ENCODE measurements around the gene NRXN3. TPM values are rescaled to one million over a fixed set of nuclear protein-coding genes. Genes with fewer than 3 reads are reported as not detected.

The NRXN3 gene
- total RNA-seq, 1 experiment from 2014 or later: 0.23 TPM

- DNase-seq (ENCODE audit: low read depth): no peak
Observed at GRCh38 chr14:79451601-79452000, 1281.4 kb downstream of the NRXN3 start.

DNA sequence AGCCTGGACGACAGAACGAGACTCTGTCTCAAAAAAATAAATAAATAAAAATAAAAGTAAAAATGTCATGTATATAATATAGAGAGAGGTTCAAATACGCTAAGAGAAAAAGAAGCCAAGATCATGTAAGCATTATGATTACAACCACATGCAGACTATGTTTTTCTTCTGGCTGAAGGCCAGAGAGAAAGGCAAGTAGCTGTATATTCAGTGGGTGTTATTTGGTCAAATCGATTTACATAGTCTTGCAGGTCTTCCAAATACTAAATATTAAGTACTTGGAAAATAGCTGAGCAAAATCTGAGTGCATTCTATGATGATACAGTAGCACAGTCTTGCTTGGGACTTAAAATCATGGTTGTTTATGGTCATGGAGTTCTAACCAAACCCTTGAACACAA lies 1283.1 kb downstream of the NRXN3 start:
- DNase-seq (ENCODE audit: low read depth): no peak

- no peak for DNase-seq (ENCODE audit: low read depth)
Observed at GRCh38 chr14:79464468-79464867, 1294.3 kb downstream of the NRXN3 start.

DNA sequence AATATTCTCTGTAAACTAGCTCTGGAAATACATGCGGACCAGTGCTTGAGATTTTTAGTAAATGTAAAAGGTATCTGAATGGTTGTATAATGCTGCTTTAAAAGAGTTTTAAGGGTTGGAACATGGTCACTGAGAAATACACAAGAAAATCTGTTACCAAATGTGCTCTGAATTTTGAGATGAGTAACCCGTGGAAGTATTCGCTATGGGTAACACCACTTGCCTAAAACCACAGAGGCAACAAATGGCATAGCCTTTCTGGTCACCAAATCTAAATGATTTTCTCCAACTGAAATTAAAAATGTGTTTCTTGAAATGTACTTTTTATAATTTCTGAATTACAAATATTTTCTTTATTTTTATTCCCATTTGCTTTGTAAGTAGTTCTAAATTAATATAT lies 1295.5 kb downstream of the NRXN3 start:
- peak; percentile 68 for DNase-seq (ENCODE audit: low read depth)

DNA sequence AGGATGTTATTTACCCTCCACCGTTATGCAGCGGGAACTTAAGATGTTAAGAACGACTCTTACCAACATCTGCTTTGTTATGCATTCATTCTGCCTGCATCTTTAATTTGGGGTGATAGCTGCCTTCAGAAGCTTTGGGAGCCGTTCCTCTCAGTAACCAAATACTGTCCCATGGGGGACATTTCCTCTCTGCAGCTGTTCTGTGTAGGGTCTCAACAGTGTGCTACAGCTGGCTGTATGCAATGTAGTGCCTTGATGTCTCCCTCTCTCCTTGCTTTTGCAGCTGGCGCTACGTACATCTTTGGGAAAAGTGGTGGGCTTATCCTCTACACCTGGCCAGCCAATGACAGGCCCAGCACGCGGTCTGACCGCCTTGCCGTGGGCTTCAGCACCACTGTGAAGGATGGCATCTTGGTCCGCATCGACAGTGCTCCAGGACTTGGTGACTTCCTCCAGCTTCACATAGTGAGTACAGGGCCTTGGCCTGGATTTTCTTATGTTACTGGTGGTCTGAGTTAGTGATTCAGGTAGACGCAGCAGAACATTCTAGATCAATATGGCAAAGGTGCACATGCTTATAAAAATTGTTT lies 1296.9 kb downstream of the NRXN3 start:
- DNase-seq (ENCODE audit: low read depth): peak; percentile 6

- DNase-seq (ENCODE audit: low read depth): no peak
Observed at GRCh38 chr14:79467835-79468234, 1297.7 kb downstream of the NRXN3 start.

DNA sequence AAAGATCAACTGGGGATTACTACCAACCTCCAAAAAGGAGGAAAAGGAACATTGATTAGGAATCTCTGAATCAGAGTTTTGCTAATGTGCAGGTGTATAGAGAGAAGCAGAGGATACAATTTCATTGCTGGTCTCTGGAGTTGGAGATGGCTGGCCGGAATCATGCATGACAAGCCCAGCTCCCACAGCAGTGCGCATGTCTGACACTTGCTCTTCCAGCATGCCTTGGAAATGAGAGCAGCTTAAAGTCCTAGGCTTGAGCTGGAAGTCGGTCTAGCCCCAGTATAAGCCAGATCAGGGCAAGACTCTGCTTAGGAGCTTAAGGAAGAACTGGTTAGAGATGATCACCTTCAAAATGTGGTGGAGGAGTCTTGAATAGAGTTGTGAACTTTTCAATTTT lies 1298.3 kb downstream of the NRXN3 start:
- no peak for DNase-seq (ENCODE audit: low read depth)

DNA sequence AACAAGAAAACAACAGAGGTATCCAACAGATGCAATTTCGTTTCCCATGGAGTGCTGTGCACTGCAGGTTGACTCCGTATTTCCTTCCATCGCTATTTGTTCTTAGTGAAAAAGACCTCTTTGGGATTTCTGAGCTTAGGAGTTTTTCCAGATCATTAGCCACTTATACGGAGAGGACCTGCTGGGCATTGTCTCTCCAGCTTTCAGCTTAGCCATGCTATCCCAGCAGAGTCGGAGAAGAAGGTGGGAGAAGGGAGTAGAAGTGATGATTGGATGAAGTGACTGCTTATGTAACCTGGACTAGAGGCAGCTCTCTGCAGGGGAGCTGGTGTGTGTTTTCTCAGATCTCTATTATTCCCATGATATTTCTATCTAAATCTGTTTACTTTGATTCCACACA lies 1303.5 kb downstream of the NRXN3 start:
- DNase-seq (ENCODE audit: low read depth): no peak

GRCh38 chr14:79475887-79476532 lies 1305.8 kb downstream of the NRXN3 start:
- DNase-seq (ENCODE audit: low read depth): no peak

- no peak for DNase-seq (ENCODE audit: low read depth)
Observed at GRCh38 chr14:79476552-79476951, 1306.4 kb downstream of the NRXN3 start.

GRCh38 chr14:79480212-79480611 lies 1310.0 kb downstream of the NRXN3 start:
- no peak for DNase-seq (ENCODE audit: low read depth)

DNA sequence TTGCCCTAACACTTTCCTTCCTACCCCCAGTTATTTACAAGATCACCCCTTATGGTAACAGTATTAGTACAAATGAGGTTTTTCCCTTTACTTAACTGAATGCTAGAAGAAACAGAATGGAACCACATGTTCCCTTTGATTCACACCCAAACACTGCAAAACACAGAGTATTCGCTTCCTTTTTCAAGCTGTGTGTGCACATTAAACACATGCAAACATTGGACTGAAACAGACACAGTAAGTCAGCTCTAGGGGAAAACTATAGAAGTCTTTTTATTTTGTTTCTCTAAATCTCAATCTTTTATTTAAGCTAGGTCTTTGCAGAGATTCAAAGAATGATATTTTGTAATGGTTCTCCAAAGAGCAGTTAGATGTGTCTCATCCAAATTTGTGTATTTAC lies 1312.7 kb downstream of the NRXN3 start:
- no peak for DNase-seq (ENCODE audit: low read depth)

DNA sequence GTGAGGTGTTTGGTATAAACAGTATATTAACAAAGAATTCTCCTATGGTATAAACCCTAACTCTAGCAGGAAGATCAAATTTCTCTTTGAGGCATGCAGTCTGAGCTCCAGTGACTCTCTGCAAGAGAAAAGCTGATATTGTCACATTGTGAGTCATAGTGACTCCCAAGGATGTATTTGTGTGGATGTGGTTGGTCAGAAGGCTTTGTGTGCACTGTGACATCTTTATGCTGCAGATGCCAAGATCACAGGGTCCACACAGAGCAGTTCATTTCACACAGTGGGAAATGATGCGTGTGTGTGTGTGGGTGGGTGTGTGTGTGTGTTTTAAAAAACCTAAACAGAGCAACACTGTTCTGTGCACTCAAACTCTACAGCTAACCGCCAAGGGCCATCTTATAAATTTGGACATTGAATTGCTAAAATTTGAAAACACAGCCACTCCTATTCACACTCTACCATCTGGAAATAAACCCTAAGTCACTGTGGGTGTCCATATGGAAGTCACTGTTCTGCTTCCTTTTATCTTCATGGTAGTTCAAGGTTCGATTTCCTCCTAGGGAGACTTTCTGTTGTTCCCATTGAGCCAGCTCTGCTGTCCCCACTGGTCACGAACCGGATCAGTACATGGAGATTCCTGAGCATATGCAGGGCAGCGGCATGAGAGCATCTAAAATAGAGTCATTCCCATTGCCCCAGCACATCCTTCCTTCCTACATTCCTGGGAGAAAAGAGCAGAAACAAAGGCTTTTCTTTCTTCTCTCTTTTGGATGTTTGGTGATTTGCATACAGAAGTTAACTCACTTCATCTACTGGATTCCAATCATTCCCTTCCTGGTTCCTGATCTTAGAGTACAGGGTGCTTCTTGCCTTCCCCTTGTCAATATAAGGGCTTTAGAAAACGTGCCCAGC lies 1313.6 kb downstream of the NRXN3 start:
- DNase-seq (ENCODE audit: low read depth): peak; percentile 69

DNA sequence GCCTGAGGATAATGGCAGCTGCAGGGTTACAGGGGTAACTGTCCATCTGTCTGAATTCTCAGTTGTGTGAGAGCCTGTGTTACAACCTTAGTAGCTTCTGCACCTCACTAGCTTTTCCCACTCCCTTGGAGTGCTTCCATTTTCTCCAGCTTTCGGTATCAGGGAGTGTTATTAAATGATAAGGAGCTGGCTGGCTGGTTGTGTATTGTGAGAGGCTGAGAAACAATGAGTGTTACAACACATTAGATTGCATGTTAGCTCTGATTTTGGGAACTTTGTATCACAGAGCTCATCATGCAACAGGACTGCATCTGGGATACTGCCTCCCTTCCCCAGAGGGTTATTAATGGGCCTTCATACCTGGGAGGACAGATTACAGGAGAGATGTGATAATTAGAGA lies 1317.5 kb downstream of the NRXN3 start:
- no peak for DNase-seq (ENCODE audit: low read depth)

DNA sequence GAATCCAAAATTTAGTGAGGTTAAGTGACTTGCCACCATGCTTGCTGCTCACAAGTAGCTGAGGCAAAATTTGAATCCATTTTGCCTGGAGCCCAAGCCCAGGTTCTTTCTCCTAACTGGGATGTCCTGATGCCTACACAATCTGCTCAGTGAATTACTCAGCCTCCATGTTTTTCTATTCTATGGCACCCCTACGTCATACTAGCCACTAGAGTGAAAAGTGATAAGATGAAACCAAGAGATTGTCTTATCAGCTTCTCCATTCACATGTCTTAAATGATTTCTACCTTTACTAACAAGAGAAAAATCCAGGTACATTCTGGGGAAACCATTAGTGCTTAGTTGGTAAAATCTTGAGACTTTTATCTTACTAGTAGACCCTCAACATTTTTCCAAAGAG lies 1321.0 kb downstream of the NRXN3 start:
- no peak for DNase-seq (ENCODE audit: low read depth)

GRCh38 chr14:79493081-79493645 lies 1323.0 kb downstream of the NRXN3 start:
- no peak for DNase-seq (ENCODE audit: low read depth)

DNA sequence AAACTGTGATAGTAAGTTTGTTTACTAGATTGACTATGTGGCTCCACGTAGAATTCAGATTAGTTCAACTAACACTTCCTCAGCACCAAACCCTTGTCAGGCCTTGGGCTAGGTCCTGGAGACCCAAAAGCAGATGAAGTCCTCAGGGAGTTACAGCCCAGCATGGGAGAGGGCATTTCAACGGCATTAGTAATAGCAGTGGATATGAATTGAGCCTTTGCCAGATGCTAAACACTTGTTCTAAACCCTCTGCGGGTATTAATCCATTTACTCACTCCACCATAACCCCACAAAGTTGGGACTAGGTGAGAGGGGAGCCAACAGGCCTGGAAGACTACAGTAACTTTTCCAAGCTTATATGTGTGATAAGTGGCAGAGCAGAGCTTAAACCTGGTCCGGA lies 1326.5 kb downstream of the NRXN3 start:
- DNase-seq (ENCODE audit: low read depth): peak; percentile 40

DNA sequence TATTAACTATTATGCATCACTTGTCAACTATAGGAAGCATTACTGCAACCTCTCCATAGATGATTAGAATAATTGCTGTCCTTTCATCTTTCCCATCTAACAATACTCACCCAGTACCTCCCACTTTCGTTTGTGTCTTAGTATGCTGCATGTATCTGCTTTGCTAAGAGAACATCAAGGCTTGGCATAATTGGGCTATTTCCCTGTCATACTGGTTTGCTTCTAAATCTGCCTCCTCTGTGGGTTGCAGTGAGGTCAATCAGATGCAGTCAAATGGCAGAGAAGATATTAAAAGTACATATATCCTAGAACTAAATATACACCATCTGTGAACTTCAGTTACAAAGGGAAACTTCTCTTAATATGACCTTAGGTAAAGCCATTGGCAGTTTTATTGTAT lies 1330.3 kb downstream of the NRXN3 start:
- no peak for DNase-seq (ENCODE audit: low read depth)

DNA sequence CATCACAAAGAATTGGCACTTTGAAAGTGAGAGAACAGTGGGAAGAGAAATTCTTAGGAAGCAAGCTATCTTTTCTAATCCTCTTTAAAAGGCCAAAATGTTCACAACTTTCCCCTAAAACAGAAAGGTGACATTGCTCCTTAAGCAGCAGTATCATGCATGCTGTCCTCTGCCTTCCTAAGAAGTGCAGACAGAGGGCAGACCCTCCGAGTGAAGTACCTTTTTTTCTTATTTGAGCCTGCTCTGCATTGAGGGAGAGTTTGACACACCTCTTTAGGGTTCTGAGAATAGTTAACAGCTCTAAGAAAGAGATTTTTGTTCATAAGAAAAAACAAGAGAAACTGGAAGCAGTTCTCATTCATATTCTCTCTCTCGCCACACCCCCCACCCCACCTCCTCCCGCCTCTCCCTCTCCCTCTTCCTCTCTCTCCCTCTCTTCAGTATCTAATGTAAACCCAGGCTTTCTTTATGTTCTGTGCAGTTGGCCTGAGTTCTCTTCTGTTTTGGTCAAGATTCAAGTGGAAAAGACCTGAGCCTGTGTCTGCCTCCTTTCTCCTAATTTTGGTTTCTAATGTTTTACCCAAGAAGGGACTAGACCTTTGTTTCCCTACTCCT lies 1332.1 kb downstream of the NRXN3 start:
- no peak for DNase-seq (ENCODE audit: low read depth)

- DNase-seq (ENCODE audit: low read depth): peak; percentile 2
Observed at GRCh38 chr14:79502751-79503148, 1332.6 kb downstream of the NRXN3 start.

GRCh38 chr14:79510659-79511058 lies 1340.5 kb downstream of the NRXN3 start:
- peak; percentile 56 for DNase-seq (ENCODE audit: low read depth)

GRCh38 chr14:79511146-79511545 lies 1341.0 kb downstream of the NRXN3 start:
- peak; percentile 4 for DNase-seq (ENCODE audit: low read depth)

Measured in LHCN-M2 (cell line).